ENCODE data around the gene ARCN1.

ARCN1 gene

GRCh38 chr11:118622376-118623268 is 50.4 kb downstream of the ARCN1 start:
- peak; percentile 70 for DNase-seq

GRCh38 chr11:118623269-118623655 is 51.1 kb downstream of the ARCN1 start:
- DNase-seq, result no peak

GRCh38 chr11:118625036-118625690 is 53.0 kb downstream of the ARCN1 start:
- no peak for DNase-seq

- DNase-seq, result no peak
Measured at GRCh38 chr11:118625976-118626375, 53.8 kb downstream of the ARCN1 start.

GRCh38 chr11:118627566-118627965 is 55.4 kb downstream of the ARCN1 start:
- no peak for DNase-seq

GRCh38 chr11:118628031-118628430 is 55.8 kb downstream of the ARCN1 start:
- no peak for DNase-seq

GRCh38 chr11:118628432-118628831 is 56.2 kb downstream of the ARCN1 start:
- no peak for DNase-seq

- DNase-seq, result no peak
Measured at GRCh38 chr11:118628861-118629549, 56.8 kb downstream of the ARCN1 start.

GRCh38 chr11:118629761-118630661 is 57.8 kb downstream of the ARCN1 start:
- no peak for DNase-seq

GRCh38 chr11:118631142-118631909 is 59.1 kb downstream of the ARCN1 start:
- no peak for DNase-seq

- no peak for DNase-seq
Measured at GRCh38 chr11:118632577-118633318, 60.5 kb downstream of the ARCN1 start.

- DNase-seq, result no peak
Measured at GRCh38 chr11:118633319-118633690, 61.1 kb downstream of the ARCN1 start.

- DNase-seq, result no peak
Measured at GRCh38 chr11:118633979-118634378, 61.8 kb downstream of the ARCN1 start.

- DNase-seq, result no peak
Measured at GRCh38 chr11:118634431-118635236, 62.4 kb downstream of the ARCN1 start.

GRCh38 chr11:118635237-118635591 is 63.0 kb downstream of the ARCN1 start:
- DNase-seq, result no peak

- no peak for DNase-seq
Measured at GRCh38 chr11:118635642-118636041, 63.4 kb downstream of the ARCN1 start.

- no peak for DNase-seq
Measured at GRCh38 chr11:118636569-118637290, 64.5 kb downstream of the ARCN1 start.

GRCh38 chr11:118638726-118639125 is 66.5 kb downstream of the ARCN1 start:
- DNase-seq, result no peak

GRCh38 chr11:118639899-118640298 is 67.7 kb downstream of the ARCN1 start:
- DNase-seq, result no peak

Data from 8988T (cell line).